Measurements from ENCODE around the gene DEGS1. TPM values are rescaled to one million over a fixed set of nuclear protein-coding genes. Genes with fewer than 3 reads are reported as not detected.
A peak's percentile ranks its signal among the peaks of the same experiment; 100 is the strongest.
"Not testable (repeated sequence)": the region's sequence is repeated elsewhere in the genome, so short reads cannot be mapped to it uniquely, and the experiment has no call there.

The DEGS1 gene
- total RNA-seq, 1 donor from 2014 or later = 60.0 TPM

- Mint-ChIP-seq H3K9me3 (ENCODE audit: unreplicated experiment) (peaks cover 5% of the 10 kb centered on the region), H3K36me3 (ENCODE audit: unreplicated experiment) (peaks cover 4% of the 10 kb centered on the region), H3K4me3 (ENCODE audit: unreplicated experiment) (no peak overlapping the region), H3K27me3 (ENCODE audit: unreplicated experiment) (peaks cover 4% of the 10 kb centered on the region), H3K27ac (ENCODE audit: unreplicated experiment) (no peak overlapping the region), H3K4me1 (ENCODE audit: low read depth, unreplicated experiment) (peaks cover 16% of the 10 kb centered on the region)
- DNase-seq = no peak
- TF ChIP-seq CTCF (IDR thresholded peaks at IDR 0.05; ENCODE audit: partially characterized antibody, unreplicated experiment) = no peak
Measured at GRCh38 chr1:224201853-224202252, 18.8 kb downstream of the DEGS1 start.

GRCh38 chr1:224203243-224204016 lies 20.4 kb downstream of the DEGS1 start:
- no peak for DNase-seq
- H3K4me3 Mint-ChIP-seq (ENCODE audit: unreplicated experiment) = no peak overlapping the region
- H3K36me3 Mint-ChIP-seq (ENCODE audit: unreplicated experiment) = peaks cover under 1% of the 10 kb centered on the region

GRCh38 chr1:224205438-224205840 lies 22.4 kb downstream of the DEGS1 start:
- H3K27ac Mint-ChIP-seq (ENCODE audit: unreplicated experiment) = peak overlapping the region; percentile 91
- peaks cover 16% of the 10 kb centered on the region for H3K4me1 Mint-ChIP-seq (ENCODE audit: low read depth, unreplicated experiment)
- peak overlapping the region; percentile 36 for H3K4me3 Mint-ChIP-seq (ENCODE audit: unreplicated experiment)
- peaks cover 4% of the 10 kb centered on the region for H3K27me3 Mint-ChIP-seq (ENCODE audit: unreplicated experiment)
- H3K9me3 Mint-ChIP-seq (ENCODE audit: unreplicated experiment) = peaks cover 2% of the 10 kb centered on the region
- DNase-seq = no peak
- TF ChIP-seq CTCF (IDR thresholded peaks at IDR 0.05; ENCODE audit: partially characterized antibody, unreplicated experiment) = no peak
- no peaks in the 10 kb centered on the region for H3K36me3 Mint-ChIP-seq (ENCODE audit: unreplicated experiment)

More at GRCh38 chr1:224203243-224204016, 20.4 kb downstream of the DEGS1 start:
- H3K27ac Mint-ChIP-seq (ENCODE audit: unreplicated experiment) = peak overlapping the region; percentile 83
- peaks cover 3% of the 10 kb centered on the region for H3K9me3 Mint-ChIP-seq (ENCODE audit: unreplicated experiment)
- H3K4me1 Mint-ChIP-seq (ENCODE audit: low read depth, unreplicated experiment) = peaks cover 16% of the 10 kb centered on the region
- peaks cover 4% of the 10 kb centered on the region for H3K27me3 Mint-ChIP-seq (ENCODE audit: unreplicated experiment)
- TF ChIP-seq CTCF (IDR thresholded peaks at IDR 0.05; ENCODE audit: partially characterized antibody, unreplicated experiment) = no peak

GRCh38 chr1:224205931-224206538 lies 23.0 kb downstream of the DEGS1 start:
- Mint-ChIP-seq H3K27ac (ENCODE audit: unreplicated experiment) (peak overlapping the region; percentile 91), H3K4me1 (ENCODE audit: low read depth, unreplicated experiment) (peaks cover 16% of the 10 kb centered on the region)
- H3K4me3 Mint-ChIP-seq (ENCODE audit: unreplicated experiment); H3K9me3 Mint-ChIP-seq (ENCODE audit: unreplicated experiment); H3K36me3 Mint-ChIP-seq (ENCODE audit: unreplicated experiment); DNase-seq; H3K27me3 Mint-ChIP-seq (ENCODE audit: unreplicated experiment): not testable (repeated sequence)

GRCh38 chr1:224211206-224211962 lies 28.3 kb downstream of the DEGS1 start:
- Mint-ChIP-seq H3K9me3 (ENCODE audit: unreplicated experiment) (peaks cover 5% of the 10 kb centered on the region), H3K4me1 (ENCODE audit: low read depth, unreplicated experiment) (peaks cover 11% of the 10 kb centered on the region), H3K4me3 (ENCODE audit: unreplicated experiment) (no peak overlapping the region), H3K27me3 (ENCODE audit: unreplicated experiment) (peaks cover 4% of the 10 kb centered on the region), H3K27ac (ENCODE audit: unreplicated experiment) (no peak overlapping the region), H3K36me3 (ENCODE audit: unreplicated experiment) (no peaks in the 10 kb centered on the region)
- DNase-seq = no peak
- no peak for TF ChIP-seq CTCF (IDR thresholded peaks at IDR 0.05; ENCODE audit: partially characterized antibody, unreplicated experiment)
